Measurements from ENCODE around the gene EXD3. TPM values are rescaled to one million over a fixed set of nuclear protein-coding genes. Genes with fewer than 3 reads are reported as not detected.

Gene EXD3
- total RNA-seq, 1 donor from 2014 or later = 8.6 TPM

DNA sequence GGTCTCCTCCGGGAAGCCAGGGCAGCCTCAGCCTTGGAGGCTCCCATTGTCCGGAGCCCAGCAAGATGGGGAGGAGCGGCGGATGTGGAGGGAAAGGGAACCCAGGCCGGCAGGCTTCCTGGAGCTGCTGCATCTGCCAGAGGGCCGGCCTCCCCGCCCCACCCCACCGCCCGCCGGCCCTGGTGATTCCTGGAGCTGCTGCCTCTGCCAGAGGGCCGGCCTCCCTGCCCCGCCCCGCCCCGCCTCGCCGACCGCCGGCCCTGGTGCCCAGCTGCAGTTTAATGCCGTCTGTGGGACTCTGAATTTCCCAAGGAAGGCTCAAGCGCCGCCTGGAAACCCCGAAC lies 31.6 kb downstream of the EXD3 start:
- peaks cover 5% of the 10 kb centered on the region for H3K27me3 ChIP-seq (ENCODE audit: control insufficient read depth, insufficient read depth, low read length)
- no peaks in the 10 kb centered on the region for H3K36me3 ChIP-seq (ENCODE audit: control insufficient read depth, insufficient read depth, low read length)
- H3K4me3 ChIP-seq (ENCODE audit: low read depth, low read length) = no peak overlapping the region
- no peak for DNase-seq (ENCODE audit: low read depth)
- no peak for TF ChIP-seq CTCF (IDR thresholded peaks at IDR 0.05; ENCODE audit: insufficient read depth, low read length, poor library complexity, severe bottlenecking)

GRCh38 chr9:137390553-137391410 lies 32.2 kb downstream of the EXD3 start:
- Histone ChIP-seq H3K27me3 (ENCODE audit: control insufficient read depth, insufficient read depth, low read length) (peaks cover 5% of the 10 kb centered on the region), H3K36me3 (ENCODE audit: control insufficient read depth, insufficient read depth, low read length) (no peaks in the 10 kb centered on the region), H3K4me3 (ENCODE audit: low read depth, low read length) (no peak overlapping the region)
- DNase-seq (ENCODE audit: low read depth) = no peak
- TF ChIP-seq CTCF (IDR thresholded peaks at IDR 0.05; ENCODE audit: insufficient read depth, low read length, poor library complexity, severe bottlenecking) = no peak

GRCh38 chr9:137389428-137389746 lies 33.6 kb downstream of the EXD3 start:
- DNase-seq (ENCODE audit: low read depth) = no peak
- no peak overlapping the region for H3K4me3 ChIP-seq (ENCODE audit: low read depth, low read length)
- peaks cover 5% of the 10 kb centered on the region for H3K27me3 ChIP-seq (ENCODE audit: control insufficient read depth, insufficient read depth, low read length)
- no peak for TF ChIP-seq CTCF (IDR thresholded peaks at IDR 0.05; ENCODE audit: insufficient read depth, low read length, poor library complexity, severe bottlenecking)
- no peaks in the 10 kb centered on the region for H3K36me3 ChIP-seq (ENCODE audit: control insufficient read depth, insufficient read depth, low read length)

DNA sequence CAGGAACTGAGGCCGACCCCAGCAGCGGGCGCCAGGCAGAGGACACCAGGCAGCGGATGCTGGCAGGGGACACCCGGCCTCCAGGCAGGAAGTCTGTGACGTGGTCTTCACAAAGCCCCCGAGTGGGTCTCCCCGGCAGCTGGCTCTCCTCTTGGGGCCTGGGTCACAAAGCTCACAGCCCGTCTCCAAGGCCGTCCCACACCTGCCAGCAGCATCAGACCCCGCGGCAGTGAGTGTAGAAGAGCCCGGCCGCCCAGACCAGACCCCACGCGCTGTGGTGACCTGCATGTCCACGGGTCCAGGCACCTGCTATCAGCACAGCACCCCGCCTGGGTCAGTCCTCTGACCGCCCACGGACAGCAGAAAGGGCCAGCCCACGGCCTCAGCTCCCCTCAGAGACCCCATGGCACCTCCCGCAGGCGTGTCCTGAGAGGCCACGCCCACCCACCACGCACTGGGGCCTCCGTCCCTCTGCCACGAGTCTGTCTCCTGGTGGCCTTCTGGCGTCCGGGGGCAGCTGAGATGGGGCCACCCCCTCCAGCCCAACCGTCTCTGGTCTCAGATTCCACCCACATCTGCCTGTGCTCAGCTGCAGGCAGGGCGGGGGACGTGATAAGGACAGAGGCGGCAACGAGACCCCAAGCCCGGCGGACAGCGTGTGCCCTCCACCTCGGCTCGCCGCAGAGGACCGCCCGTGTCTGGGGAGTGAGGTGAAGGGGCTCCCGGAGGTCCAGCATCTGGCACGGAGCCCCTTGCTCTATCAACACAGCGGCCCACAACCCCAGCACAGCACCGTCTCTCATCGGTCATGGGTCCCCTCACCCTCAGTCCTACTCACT lies 34.2 kb downstream of the EXD3 start:
- DNase-seq (ENCODE audit: low read depth) = no peak
- Histone ChIP-seq H3K27me3 (ENCODE audit: control insufficient read depth, insufficient read depth, low read length) (peaks cover 5% of the 10 kb centered on the region), H3K36me3 (ENCODE audit: control insufficient read depth, insufficient read depth, low read length) (no peaks in the 10 kb centered on the region), H3K4me3 (ENCODE audit: low read depth, low read length) (no peak overlapping the region)
- TF ChIP-seq CTCF (IDR thresholded peaks at IDR 0.05; ENCODE audit: insufficient read depth, low read length, poor library complexity, severe bottlenecking) = no peak

- TF ChIP-seq CTCF (IDR thresholded peaks at IDR 0.05; ENCODE audit: insufficient read depth, low read length, poor library complexity, severe bottlenecking) = no peak
- DNase-seq (ENCODE audit: low read depth) = no peak
- Histone ChIP-seq H3K36me3 (ENCODE audit: control insufficient read depth, insufficient read depth, low read length) (no peaks in the 10 kb centered on the region), H3K27me3 (ENCODE audit: control insufficient read depth, insufficient read depth, low read length) (peaks cover 5% of the 10 kb centered on the region), H3K4me3 (ENCODE audit: low read depth, low read length) (no peak overlapping the region)
Measured at GRCh38 chr9:137387891-137388560, 34.9 kb downstream of the EXD3 start.
